Epithelial cell of esophagus (primary cell): ENCODE measurements around the gene AGBL1.

ENCODE experiments used
- DNase-seq: peaks from one replicate; pipeline ENCODE4 v3.0.0; 2010; ENCODE audit warnings: low read depth
- H3K4me3 ChIP-seq: 2 replicates; pipeline ENCODE4 v1.5.1; 2011; ENCODE audit warnings: mild to moderate bottlenecking, low read length, control low read depth
- TF ChIP-seq, protein P1 (sequence below): IDR thresholded peaks from 2 replicates; pipeline ENCODE4 v1.5.1; 2011; ENCODE audit warnings: low read depth, mild to moderate bottlenecking, low read length, control low read depth, inconsistent platforms; ENCODE audit not compliant: insufficient read depth; ENCODE audit errors: missing control alignments

The AGBL1 gene

DNA sequence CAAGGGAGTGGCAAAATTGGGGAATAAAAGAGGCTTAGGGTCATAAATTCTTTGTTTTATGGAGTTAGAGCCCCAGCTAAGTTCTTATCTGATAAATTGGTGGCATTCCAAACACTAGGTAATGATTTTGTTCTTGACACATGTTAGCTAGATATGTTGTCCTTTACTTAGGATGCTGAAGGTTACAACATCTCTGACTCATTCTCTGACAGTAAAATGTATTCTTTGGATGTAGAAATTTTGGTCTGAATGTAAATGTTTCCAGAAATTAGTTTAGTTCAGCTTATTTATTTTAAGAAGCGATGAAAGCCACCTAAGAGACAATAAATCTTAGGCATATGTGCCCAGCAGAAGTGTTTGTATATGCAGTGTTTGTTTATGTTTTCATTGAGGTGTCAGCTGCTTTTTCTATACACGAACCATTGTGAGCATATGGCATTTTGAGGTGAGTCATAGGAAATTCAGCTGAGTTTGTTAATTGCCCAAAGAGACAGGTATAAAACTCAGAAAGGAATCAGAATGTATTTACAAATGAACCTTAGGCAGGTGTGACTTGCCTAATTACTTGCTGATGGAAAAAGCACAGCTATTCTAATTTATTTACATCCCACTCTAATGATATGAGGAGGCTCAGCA is 247.7 kb downstream of the AGBL1 start:
- TF ChIP-seq, protein P1, sequence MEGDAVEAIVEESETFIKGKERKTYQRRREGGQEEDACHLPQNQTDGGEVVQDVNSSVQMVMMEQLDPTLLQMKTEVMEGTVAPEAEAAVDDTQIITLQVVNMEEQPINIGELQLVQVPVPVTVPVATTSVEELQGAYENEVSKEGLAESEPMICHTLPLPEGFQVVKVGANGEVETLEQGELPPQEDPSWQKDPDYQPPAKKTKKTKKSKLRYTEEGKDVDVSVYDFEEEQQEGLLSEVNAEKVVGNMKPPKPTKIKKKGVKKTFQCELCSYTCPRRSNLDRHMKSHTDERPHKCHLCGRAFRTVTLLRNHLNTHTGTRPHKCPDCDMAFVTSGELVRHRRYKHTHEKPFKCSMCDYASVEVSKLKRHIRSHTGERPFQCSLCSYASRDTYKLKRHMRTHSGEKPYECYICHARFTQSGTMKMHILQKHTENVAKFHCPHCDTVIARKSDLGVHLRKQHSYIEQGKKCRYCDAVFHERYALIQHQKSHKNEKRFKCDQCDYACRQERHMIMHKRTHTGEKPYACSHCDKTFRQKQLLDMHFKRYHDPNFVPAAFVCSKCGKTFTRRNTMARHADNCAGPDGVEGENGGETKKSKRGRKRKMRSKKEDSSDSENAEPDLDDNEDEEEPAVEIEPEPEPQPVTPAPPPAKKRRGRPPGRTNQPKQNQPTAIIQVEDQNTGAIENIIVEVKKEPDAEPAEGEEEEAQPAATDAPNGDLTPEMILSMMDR, result no peak
- peak; percentile 84 for DNase-seq
- no peak overlapping the region for H3K4me3 ChIP-seq

DNA sequence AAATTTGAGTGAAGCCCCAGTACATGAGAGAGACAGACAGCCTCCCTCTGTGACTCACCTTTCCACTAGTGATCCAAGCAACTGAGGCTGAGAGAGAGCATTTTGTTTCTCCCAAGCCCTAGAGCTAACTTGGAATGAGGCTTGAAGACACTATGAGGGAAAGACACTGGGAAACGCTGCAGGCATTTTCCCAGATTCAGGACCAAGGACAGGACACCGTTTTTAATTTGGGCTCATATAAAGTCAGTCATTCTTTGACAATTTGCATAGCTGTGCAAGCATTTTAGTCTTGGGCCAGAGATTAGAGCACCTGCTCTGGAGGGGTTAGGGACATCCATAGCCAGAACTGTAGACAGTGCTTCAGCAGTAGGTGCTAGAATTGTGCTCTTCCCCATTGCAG is 249.0 kb downstream of the AGBL1 start:
- H3K4me3 ChIP-seq, result no peak overlapping the region
- DNase-seq, result no peak
- TF ChIP-seq, protein P1, result no peak

DNA sequence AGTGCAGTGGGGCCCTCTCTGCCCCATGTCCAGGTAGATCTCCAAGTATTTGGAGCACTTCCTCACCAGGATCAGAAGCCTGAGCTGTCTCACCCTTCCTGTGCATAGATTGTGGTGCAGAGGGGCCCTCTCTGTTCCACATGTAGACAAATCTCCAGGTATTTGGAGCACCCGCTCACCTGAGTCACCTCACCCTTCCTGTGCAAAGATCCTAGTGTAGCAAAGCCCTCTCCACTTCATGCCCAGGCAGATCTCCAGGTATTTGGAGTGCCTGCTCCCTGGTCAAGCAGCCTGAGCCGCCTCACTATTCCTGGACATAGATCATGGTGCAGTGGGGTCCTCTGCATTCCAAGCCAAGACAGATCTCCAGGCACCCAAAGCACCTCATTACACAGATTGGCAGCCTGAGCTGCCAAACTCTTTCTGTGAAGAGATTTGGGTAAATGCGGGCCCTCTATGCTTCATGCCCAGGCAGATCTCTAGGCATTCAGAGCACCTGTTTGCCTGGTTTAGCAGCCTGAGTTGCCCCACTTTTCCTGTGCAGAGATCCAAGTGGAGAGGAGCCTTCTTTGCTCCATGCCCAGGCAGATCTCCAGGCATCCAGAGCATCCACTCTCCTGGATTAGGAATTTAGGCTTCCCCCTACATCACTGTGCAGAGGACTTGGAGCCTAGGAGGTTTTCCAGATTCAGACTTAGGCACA is 249.8 kb downstream of the AGBL1 start:
- TF ChIP-seq, protein P1, result no peak
- H3K4me3 ChIP-seq, result no peak overlapping the region
- peak; percentile 66 for DNase-seq

DNA sequence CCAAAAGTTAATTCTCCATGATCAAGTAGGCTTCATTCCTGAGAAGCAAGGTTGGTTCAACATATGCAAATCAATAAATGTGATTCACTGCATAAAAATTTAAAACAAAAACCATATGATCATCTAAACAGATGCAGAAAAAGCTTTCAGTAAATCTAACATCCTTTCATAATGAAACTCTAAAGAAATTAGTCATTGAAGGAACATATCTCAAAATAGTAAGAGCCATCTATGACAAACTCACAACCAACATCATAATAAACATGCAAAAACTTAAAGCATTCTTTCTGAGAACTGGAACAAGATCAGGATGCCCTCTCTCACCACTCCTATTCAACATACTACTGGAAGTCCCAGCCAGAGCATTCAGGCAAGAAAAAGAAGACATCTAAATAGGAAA is 254.1 kb downstream of the AGBL1 start:
- TF ChIP-seq, protein P1, result no peak
- DNase-seq, result peak; percentile 42
- no peak overlapping the region for H3K4me3 ChIP-seq

DNA sequence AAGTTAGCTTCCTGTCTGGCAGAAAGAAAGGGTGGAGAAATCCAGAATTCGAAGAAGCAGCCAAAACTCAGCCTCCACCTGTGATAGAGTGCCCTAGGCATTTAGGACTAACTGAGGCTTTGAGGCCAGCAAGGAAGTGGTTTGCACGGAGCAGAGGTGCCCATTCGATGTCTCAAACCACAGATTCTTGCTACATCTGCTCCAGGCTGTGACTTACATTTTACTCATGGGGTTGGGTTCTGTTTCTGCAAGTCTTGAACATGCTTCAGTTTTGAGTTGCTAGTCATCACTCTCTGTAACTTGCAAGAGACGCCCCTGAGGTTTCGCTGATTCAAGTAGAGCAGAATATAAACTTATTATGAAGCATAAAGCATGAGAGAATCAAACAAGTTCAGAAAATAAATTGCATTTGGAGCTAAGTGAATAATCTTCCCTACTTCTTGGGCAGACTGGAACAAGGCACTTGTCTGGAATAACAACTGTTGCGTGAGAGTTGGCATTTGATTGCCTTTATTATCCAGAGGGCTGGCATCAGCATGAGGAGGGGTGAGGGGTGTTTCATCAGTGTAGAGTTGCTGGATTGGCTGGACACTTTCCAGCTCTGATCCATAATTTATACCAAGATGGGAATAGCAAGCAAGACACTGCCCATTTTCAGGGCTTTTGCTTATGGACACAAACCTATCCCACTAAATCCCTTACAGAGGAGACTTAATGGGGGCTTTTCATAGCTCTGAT is 256.5 kb downstream of the AGBL1 start:
- peak; percentile 100 for DNase-seq
- TF ChIP-seq, protein P1, result no peak
- peak overlapping the region; percentile 33 for H3K4me3 ChIP-seq

DNA sequence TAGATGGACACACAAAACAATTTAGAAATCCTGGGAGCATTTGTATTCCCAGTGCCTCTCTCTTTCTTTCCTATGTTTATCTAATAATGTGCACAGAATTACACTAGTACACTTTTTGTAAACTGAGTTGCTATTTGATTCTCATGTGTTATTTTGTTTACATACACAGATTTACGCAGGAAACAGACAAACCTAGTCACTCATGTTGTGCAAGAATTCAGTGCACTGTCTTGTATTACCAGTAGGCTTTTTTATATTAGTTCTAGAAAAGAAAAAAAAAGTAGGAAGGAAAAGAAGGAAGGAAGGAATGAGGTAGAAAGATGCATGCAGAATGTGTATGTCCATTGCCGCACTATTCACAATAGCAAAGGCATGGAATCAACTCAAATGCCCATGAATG is 257.4 kb downstream of the AGBL1 start:
- TF ChIP-seq, protein P1, result no peak
- peak; percentile 60 for DNase-seq
- no peak overlapping the region for H3K4me3 ChIP-seq
